HG03558 (cell line): ENCODE data around the gene DOK6.
"Not testable (repeated sequence)": the region's sequence is repeated elsewhere in the genome, so short reads cannot be mapped to it uniquely, and the experiment has no call there.

Source experiments
- ATAC-seq: cut with Tn5 transposase; IDR thresholded peaks from one replicate; pipeline ENCODE4 v1.9.1; 2021; ENCODE audit warnings: moderate number of reproducible peaks; ENCODE audit not compliant: unreplicated experiment; ENCODE audit errors: extremely low read depth

Gene DOK6

DNA sequence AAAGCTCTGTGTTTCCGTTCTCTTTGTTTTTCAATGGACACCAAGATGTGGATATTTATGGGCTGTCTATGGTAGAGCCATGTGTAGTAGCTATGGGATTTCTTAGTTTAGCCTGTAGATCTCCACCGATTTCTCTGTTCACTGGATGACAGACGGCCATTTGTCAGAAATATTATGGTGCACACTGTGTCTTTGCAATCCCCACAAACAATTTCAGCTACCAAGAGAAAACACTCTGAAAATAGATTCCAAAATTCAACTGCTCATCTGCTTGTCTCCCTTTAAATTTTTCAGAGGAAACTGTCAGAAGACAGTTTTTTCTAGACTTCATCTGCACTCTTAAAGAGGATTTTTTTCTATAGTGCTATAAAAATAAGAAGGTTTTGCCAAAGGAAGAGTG is 380.2 kb downstream of the DOK6 start:
- ATAC-seq, result no peak

DNA sequence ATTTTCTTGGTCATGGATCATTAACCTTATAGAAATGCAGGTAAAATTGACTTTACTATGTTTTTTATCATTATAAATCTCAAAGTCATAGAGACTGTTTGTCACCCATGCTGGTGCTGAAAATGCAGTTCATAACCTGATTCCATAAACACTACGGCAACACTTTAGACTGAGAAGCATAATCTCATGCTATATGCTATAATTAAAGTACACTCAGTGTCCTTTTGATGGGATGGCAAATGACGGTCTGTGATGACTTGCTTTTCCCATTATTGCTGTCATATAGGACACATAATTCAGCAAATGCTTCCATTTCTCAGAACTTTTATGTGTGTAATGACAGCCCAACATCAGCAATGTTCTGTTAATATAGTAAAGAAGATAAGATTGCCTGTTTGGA is 384.1 kb downstream of the DOK6 start:
- ATAC-seq, result no peak

DNA sequence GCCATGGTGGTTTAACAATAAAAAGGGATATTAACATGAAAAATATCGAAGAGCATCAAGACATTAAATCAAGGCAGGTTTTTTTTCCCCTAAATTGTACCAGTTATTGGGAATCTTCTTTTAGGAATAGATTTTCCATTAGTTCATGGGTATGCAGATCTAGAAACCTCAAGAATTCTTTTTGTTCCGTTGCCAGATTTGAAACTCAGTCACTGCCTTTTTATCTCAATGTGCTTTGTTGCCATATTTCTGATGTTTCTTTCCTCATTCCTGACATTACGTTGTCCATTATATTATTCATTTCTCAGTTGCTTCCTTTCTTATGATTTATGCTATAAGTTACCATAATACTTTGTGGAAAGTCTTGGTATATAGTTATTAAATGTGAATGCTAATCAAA is 384.8 kb downstream of the DOK6 start:
- ATAC-seq, result no peak

- no peak for ATAC-seq
Observed at GRCh38 chr18:69786427-69786826, 385.7 kb downstream of the DOK6 start.

DNA sequence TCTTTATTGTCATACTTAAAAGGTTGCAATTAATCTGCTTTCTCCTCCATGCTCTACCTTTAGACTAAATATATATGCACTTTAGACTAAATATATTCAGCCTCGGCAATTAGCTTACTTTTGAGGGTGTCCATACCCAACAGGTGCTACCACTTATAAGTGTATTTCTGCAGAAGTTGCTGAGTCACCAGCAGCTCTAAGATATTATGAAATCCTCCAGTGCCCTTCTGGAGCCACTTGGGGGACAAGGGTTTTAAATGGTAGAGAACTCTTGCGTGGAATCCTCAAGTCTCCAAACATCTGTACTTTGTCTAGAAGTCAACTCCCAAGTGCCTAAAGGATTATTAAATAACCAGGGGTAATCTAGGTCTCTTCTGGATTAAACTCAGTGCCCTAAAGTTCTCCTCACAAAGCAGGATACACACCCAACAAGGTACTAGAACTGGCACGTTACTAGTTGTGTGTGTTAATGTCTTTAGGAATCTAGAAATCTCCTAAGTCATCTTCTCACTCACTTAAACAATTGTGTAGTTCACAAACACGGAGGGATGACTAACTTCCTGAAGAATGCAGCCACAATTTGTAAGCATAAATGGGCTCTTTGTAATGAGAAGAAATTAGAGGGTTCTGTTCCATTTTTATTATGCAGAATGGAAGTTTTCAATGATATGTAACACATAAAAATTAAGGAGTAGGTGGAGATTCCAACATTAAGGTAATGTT is 387.3 kb downstream of the DOK6 start:
- no peak for ATAC-seq

DNA sequence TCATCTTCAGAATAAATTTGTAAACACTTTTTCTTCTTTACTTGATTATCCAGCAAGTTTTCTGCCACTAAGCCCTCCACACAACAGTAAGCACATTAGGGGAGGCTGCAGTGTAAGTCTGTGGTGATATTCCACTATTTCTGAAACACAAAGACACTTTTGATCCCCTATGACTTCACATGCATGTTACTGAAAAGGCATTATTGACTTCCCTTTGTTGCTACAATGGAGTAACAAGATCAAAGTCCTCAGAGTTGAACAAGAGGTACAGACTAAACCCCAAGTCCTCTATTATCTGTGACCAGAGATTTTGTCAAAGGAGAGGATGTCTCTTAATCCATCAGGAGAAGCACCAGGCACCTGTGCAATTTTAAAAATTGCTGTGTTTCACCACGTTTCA is 389.1 kb downstream of the DOK6 start:
- ATAC-seq, result no peak

- ATAC-seq, result no peak
Observed at GRCh38 chr18:69790649-69791048, 390.0 kb downstream of the DOK6 start.

GRCh38 chr18:69795791-69796190 is 395.1 kb downstream of the DOK6 start:
- ATAC-seq, result no peak

DNA sequence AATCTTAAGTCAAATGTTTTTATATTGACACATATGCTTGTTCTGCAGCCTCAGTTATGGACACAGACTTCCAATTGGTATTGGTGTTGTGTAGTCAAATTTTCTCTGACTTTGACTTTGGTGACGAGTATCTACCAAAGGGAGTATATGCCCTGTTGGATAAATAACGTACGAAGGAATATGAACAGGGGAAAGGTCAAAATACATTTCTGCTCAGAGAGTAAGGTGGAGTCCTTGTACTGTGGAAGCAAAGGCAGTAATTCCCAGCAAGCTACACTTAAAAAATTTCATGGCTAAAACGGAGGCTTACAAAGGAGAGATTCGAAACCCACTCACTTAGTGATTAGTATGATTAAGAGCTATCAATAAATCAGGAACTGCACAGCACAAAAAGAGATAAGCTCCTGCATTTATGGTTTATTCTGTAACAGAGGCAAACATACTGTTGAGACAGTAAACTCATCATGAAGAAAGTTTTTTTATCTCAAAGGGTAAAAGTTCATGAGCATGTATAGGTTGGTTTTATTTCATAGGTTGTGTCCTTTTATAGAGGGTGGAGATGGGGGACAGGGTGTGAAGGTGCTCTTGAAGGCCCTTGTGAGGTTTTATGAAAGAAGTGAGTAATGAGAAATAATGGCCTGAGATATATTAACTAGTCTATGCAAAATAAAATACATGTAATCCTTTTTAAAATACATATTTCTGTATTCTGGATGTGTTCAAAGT is 404.3 kb downstream of the DOK6 start:
- ATAC-seq, result no peak

- no peak for ATAC-seq
Observed at GRCh38 chr18:69808399-69808798, 407.7 kb downstream of the DOK6 start.

DNA sequence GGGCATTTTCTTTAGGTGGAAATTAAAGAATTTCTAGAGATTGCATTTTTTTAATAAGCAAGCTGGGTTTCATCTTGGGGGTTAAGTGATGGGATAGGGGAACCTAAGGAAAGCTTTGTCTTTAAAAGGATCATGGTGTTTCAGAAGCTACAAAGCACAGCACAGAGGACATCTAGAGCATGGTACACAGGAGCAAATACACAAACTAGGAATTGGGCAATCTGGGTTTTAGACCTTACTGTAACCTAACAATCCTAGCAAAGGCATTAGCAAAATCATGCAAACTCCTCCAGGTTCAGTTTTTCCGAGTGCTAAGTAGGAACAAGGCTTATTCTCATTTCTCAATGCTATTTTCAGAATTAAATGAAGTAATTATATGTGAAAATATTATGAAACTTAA is 412.9 kb downstream of the DOK6 start:
- no peak for ATAC-seq

DNA sequence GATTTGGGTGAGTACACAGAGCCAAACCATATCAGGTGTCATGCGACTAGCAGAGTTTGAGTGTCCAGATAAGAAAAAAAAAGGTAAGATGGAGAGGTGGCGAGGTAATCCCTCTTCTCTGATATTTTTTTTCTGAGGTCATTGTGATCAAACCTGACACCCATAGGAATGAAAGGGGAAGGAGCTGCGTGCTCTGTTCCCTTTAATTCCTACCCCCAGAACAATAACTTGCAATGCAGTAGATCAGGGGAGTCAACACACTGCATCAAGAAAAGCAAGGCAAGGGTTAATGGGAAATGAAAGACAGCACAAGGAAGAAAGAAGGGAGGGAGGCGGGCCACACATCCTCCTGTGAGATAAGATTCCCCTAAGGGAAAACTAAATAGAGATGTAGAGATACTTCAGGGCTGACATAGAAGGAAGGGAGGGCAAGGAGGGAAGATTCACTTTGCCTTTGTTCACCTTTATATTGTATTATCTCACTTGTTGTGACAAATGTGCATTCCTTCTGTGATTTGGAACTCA is 414.2 kb downstream of the DOK6 start:
- ATAC-seq, result no peak

DNA sequence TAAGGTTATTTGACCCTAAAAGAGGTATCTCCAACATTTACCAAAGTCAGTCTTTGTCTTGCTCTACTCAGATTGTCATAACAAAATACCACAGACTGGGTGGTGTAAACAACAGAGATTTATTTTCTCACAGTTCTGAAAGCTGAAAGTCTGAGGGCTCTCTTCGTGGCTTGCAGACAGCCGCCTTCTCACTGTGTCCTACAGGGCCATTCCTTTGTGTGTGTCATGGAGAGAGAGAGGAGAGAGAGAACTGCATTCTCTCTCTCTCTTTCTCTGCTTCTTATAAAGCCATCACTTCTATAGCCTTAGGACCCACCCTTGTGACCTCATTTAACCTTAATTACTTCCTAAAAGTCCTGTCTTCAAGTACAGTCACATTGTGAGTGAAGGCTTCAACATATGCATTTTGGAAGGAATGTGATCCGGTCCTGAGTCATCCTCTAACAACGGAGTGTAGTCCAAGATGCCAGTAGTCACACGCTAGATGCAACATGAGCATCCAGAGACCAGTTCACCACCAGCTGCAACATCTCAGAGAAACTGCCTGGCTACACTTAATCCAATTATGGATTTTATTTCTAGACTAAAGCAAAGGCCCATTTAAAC is 416.8 kb downstream of the DOK6 start:
- no peak for ATAC-seq

DNA sequence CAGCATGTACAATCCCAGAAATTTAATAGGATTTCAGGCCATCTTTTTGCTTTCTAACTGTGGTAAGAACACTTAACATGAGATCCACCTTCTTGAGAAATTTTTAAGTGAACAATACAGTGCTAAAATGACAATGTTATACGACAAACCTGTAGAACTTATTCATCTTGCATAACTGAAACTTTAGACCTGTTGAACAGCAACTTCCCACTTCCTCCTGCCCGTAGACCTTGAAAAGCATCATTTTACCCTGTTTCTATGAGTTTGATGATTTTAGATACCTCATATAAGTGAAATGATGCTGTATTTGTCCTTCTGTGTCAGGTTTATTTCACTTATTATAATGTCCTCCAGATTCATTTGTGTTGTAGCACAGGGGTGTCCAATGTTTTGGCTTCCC is 418.8 kb downstream of the DOK6 start:
- ATAC-seq, result no peak

DNA sequence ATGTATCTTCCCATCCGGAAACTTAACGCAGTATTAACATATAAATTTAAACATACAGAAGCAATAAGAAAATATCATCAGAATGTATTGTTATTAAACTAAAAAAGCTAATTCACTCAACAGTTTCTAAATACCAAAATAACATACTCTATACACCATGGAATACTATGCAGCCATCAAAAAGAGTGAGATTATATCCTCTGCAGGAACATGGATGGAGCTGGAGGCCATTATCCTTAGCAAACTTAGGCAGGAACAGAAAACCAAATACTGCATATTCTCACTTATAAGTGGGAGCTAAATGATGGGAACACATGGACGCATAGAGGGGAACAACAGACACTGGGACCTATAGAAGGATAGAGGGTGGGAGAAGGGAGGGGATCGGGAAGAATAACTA is 419.9 kb downstream of the DOK6 start:
- no peak for ATAC-seq

GRCh38 chr18:69830189-69830588 is 429.5 kb downstream of the DOK6 start:
- ATAC-seq, result no peak

GRCh38 chr18:69834980-69835379 is 434.3 kb downstream of the DOK6 start:
- not testable (repeated sequence) for ATAC-seq

DNA sequence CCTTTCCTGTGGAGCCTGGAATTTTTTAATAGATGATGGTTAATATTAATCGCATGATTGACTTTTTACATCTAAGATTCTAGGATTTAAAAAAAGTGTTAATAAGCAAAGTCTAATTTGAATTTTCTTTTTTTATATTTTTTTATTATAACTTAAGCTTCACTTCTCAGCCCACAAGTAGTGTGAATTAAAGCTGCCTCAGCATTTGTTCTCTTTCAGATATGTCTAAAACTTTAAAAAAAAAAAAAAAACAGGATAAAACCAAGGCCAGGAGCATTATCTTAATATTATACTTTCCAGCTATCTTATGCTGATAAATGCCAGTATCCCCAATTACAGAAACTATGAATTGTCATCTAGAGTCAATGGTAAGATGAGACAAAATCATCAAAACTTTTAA is 437.3 kb downstream of the DOK6 start:
- no peak for ATAC-seq

- no peak for ATAC-seq
Observed at GRCh38 chr18:69838620-69839411, 438.1 kb downstream of the DOK6 start.

DNA sequence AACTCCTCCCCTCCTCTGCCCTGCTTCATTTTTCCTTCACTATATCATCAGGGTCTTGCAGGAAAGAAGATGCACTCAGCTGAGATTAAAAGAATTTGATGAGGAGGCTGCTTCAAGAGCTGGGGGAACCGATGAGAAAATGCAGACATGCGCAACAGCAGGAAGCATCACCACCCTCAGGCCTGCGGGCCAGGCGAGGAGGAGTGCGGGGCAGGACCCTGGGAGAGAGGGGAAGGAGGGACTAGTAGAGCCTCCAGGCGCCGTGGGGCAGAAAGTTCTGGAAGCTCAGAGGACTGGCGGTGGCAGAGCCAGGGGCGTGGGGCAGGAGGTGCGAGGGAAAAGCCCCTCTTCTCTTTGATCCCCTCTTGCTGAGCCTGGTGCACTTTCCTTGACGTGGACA is 438.8 kb downstream of the DOK6 start:
- ATAC-seq, result no peak

GRCh38 chr18:69840001-69840400 is 439.3 kb downstream of the DOK6 start:
- ATAC-seq, result no peak
